Caco-2 (cell line): ENCODE data around the gene CCDC134. TPM values are rescaled to one million over a fixed set of nuclear protein-coding genes. Genes with fewer than 3 reads are reported as not detected.
A peak's percentile ranks its signal among the peaks of the same experiment; 100 is the strongest.

ENCODE experiments used
- BruUV-seq: library from RNA; stranded (reverse); fragments of 400-500 nt; replicated peaks from 2 replicates; lab custom pipeline; 2021; lab: Mats Ljungman, UMichigan
- CTCF ChIA-PET: fragments of 300-600 bp; sonication (Branson Sonifier 250); formaldehyde crosslinking; loops from one replicate; lab custom pipeline; 2022; ENCODE audit warnings: antibody characterized with exemption; lab: Charles Lee
- POLR2A ChIA-PET: fragments of 300-600 bp; sonication (Branson Sonifier 250); formaldehyde crosslinking; loops from one replicate; lab custom pipeline; 2022; ENCODE audit warnings: antibody characterized with exemption; lab: Charles Lee
- DNase-seq, 2 experiments: peaks; one replicate each; pipeline versions ENCODE4 v3.0.0 to v3.0.0-alpha.2; 2020 to 2022
- H3K27me3 ChIP-seq: replicated peaks from 2 replicates; pipeline ENCODE4 v1.6.0; 2011; ENCODE audit warnings: low read length; ENCODE audit not compliant: control insufficient read depth, insufficient read depth
- H3K36me3 ChIP-seq: 2 replicates; pipeline ENCODE4 v1.5.1; 2011; ENCODE audit warnings: low read length; ENCODE audit not compliant: control insufficient read depth, insufficient read depth
- H3K4me1 ChIP-seq: fragments of 250-450 bp; sonication (Bioruptor Pico); 2 replicates; pipeline ENCODE4 v1.5.1; 2020; ENCODE audit warnings: mild to moderate bottlenecking
- H3K4me3 ChIP-seq: 2 replicates; pipeline ENCODE4 v1.5.1; 2011; ENCODE audit warnings: low read depth, mild to moderate bottlenecking, control low read depth, low read length
- H3K9me3 ChIP-seq: fragments of 250-450 bp; sonication (Bioruptor Pico); 2 replicates; pipeline ENCODE4 v1.5.1; 2020; ENCODE audit warnings: mild to moderate bottlenecking, moderate library complexity
- H3K27ac Mint-ChIP-seq: one replicate; pipeline ENCODE4 v1.8.0; 2022; ENCODE audit warnings: mixed read lengths; ENCODE audit not compliant: unreplicated experiment
- H3K27me3 Mint-ChIP-seq: one replicate; pipeline ENCODE4 v1.8.0; 2022; ENCODE audit warnings: mixed read lengths; ENCODE audit not compliant: insufficient read depth, unreplicated experiment
- H3K36me3 Mint-ChIP-seq: one replicate; pipeline ENCODE4 v1.8.0; 2022; ENCODE audit warnings: mild to moderate bottlenecking, mixed read lengths; ENCODE audit not compliant: insufficient read depth, unreplicated experiment
- H3K4me1 Mint-ChIP-seq: one replicate; pipeline ENCODE4 v1.8.0; 2022; ENCODE audit warnings: low read depth, mixed read lengths; ENCODE audit not compliant: unreplicated experiment
- H3K4me3 Mint-ChIP-seq: one replicate; pipeline ENCODE4 v1.8.0; 2022; ENCODE audit warnings: mild to moderate bottlenecking, moderate library complexity, mixed read lengths; ENCODE audit not compliant: unreplicated experiment
- H3K9me3 Mint-ChIP-seq: one replicate; pipeline ENCODE4 v1.8.0; 2022; ENCODE audit warnings: mixed read lengths; ENCODE audit not compliant: unreplicated experiment
- CTCF ChIP-seq, 2 experiments: fragments of 200-600 bp in 1 of 2; IDR thresholded peaks; 1 replicate in 1 of 2; 2 replicates in 1 of 2; pipeline versions ENCODE4 v1.5.1 to v1.8.0; 2011 to 2022; ENCODE audit warnings: antibody characterized with exemption in 1 of 2, control low read depth in 1 of 2, inconsistent platforms in 1 of 2, low read depth in 1 of 2, low read length in 1 of 2, mild to moderate bottlenecking in 1 of 2, moderate library complexity in 1 of 2; ENCODE audit not compliant: insufficient read depth in 1 of 2, severe bottlenecking in 1 of 2, unreplicated experiment in 1 of 2
- intact Hi-C: fragments of 100-400 bp; cut with micrococcal nuclease; formaldehyde crosslinking; loops from one replicate; pipeline ENCODE4 v1.10.0; 2022; ENCODE audit not compliant: unreplicated experiment
- total RNA-seq: library from RNA; stranded (reverse); gene quantifications from 2 replicates; pipeline ENCODE4 v1.2.3, GENCODE V29; 2022

Gene CCDC134
- total RNA-seq, 1 experiment from 2014 or later = 24.8 TPM

GRCh38 chr22:41762980-41763779 is 37.3 kb upstream of the CCDC134 start:
- CTCF ChIA-PET = interaction anchor here (1.3 to 2.4 kb wide), 2 partner anchors 17 to 66 kb away, joined by 8 to 15 read pairs; no protein-coding TSS in a partner anchor
- Mint-ChIP-seq H3K27me3 (no peaks in the 10 kb centered on the region), H3K36me3 (no peaks in the 10 kb centered on the region), H3K4me1 (peaks cover 7% of the 10 kb centered on the region), H3K9me3 (no peaks in the 10 kb centered on the region), H3K4me3 (no peak overlapping the region), H3K27ac (peak overlapping the region; percentile 28)
- POLR2A ChIA-PET = no interaction called here
- Histone ChIP-seq H3K27me3 (no peaks in the 10 kb centered on the region), H3K36me3 (no peaks in the 10 kb centered on the region), H3K4me3 (no peak overlapping the region), H3K9me3 (no peaks in the 10 kb centered on the region), H3K4me1 (no peaks in the 10 kb centered on the region)
- no TSS peak for BruUV-seq
- DNase-seq = peak; percentile 53
- intact Hi-C loops = no loop called here
- peak; percentile 51 to 55 for TF ChIP-seq CTCF (IDR thresholded peaks at IDR 0.05; ENCODE audit: insufficient read depth in 1 of 2, low read depth in 1 of 2, low read length in 1 of 2, severe bottlenecking in 1 of 2, unreplicated experiment in 1 of 2)

- Mint-ChIP-seq H3K9me3 (no peaks in the 10 kb centered on the region), H3K36me3 (no peaks in the 10 kb centered on the region), H3K27me3 (no peaks in the 10 kb centered on the region), H3K4me3 (no peak overlapping the region), H3K4me1 (peaks cover 11% of the 10 kb centered on the region), H3K27ac (no peak overlapping the region)
- no peaks in the 10 kb centered on the region for H3K9me3 ChIP-seq
- DNase-seq = no peak
- H3K4me3 ChIP-seq = no peak overlapping the region
- TF ChIP-seq CTCF (IDR thresholded peaks at IDR 0.05; ENCODE audit: insufficient read depth in 1 of 2, low read depth in 1 of 2, low read length in 1 of 2, severe bottlenecking in 1 of 2, unreplicated experiment in 1 of 2) = no peak
- intact Hi-C loops = no loop called here
- H3K36me3 ChIP-seq = no peaks in the 10 kb centered on the region
- H3K4me1 ChIP-seq = no peaks in the 10 kb centered on the region
- ChIA-PET CTCF (no interaction called here), POLR2A (interaction anchor here (0.7 kb wide), 1 partner anchor 39 kb away, joined by 5 read pairs; no protein-coding TSS in a partner anchor)
- BruUV-seq = no TSS peak
- H3K27me3 ChIP-seq = no peaks in the 10 kb centered on the region
Observed at GRCh38 chr22:41766476-41766875, 34.0 kb upstream of the CCDC134 start.

GRCh38 chr22:41768430-41768829 is 32.0 kb upstream of the CCDC134 start:
- H3K4me3 ChIP-seq = no peak overlapping the region
- ChIA-PET POLR2A (interaction anchor here (1.0 kb wide), 1 partner anchor 13 kb away, joined by 3 read pairs; no protein-coding TSS in a partner anchor), CTCF (interaction anchor here (0.7 to 1.0 kb wide), 3 partner anchors 22 to 71 kb away, joined by 3 to 5 read pairs (median 4); no protein-coding TSS in a partner anchor)
- no peaks in the 10 kb centered on the region for H3K9me3 Mint-ChIP-seq
- TF ChIP-seq CTCF (IDR thresholded peaks at IDR 0.05; ENCODE audit: insufficient read depth in 1 of 2, low read depth in 1 of 2, low read length in 1 of 2, severe bottlenecking in 1 of 2, unreplicated experiment in 1 of 2) = no peak
- peaks cover 14% of the 10 kb centered on the region for H3K4me1 ChIP-seq
- H3K9me3 ChIP-seq = no peaks in the 10 kb centered on the region
- H3K4me3 Mint-ChIP-seq = no peak overlapping the region
- H3K27me3 Mint-ChIP-seq = no peaks in the 10 kb centered on the region
- DNase-seq = no peak
- intact Hi-C loops = no loop called here
- BruUV-seq = no TSS peak
- H3K27ac Mint-ChIP-seq = no peak overlapping the region
- H3K36me3 Mint-ChIP-seq = no peaks in the 10 kb centered on the region
- H3K36me3 ChIP-seq = no peaks in the 10 kb centered on the region
- peaks cover 21% of the 10 kb centered on the region for H3K4me1 Mint-ChIP-seq
- no peaks in the 10 kb centered on the region for H3K27me3 ChIP-seq
